Adrenal gland (tissue), 5 donors: ENCODE measurements around the gene RTRAF.

Source experiments
- CTCF ChIP-seq, 6 experiments: fragments of 450-650 bp in 4 of 6; fragments of 200-600 bp in 2 of 6; sonication (generic) in 1 of 6; IDR thresholded peaks; 1 replicate in 5 of 6; 2 replicates in 1 of 6; pipeline versions ENCODE4 v1.5.1 to v1.8.0; 2016 to 2021; ENCODE audit warnings: antibody characterized with exemption in 6 of 6, mild to moderate bottlenecking in 2 of 6, moderate library complexity in 1 of 6
- POLR2A ChIP-seq, 2 donors: fragments of 450-650 bp; IDR thresholded peaks; one replicate each; pipeline ENCODE4 v1.6.1; 2017; ENCODE audit warnings: antibody characterized with exemption in 2 of 2, mild to moderate bottlenecking in 2 of 2, moderate library complexity in 1 of 2
- donor health status: DM: no; HTN: no; CAD: no.

- TF ChIP-seq CTCF (IDR thresholded peaks at IDR 0.05) (no peak), POLR2A (IDR thresholded peaks at IDR 0.05) (no peak)
These were observed 30.9 kb downstream of the RTRAF start for GRCh38 chr14:52020161-52020714.
